GM21526 (cell line): ENCODE measurements around the gene REXO5.

ENCODE experiments used
- ATAC-seq: cut with Tn5 transposase; IDR thresholded peaks from one replicate; pipeline ENCODE4 v1.9.1; 2021; ENCODE audit warnings: moderate library complexity; ENCODE audit not compliant: unreplicated experiment, low FRiP score

The REXO5 gene

GRCh38 chr16:20868890-20869289 is 62.6 kb downstream of the REXO5 start:
- ATAC-seq: no peak

GRCh38 chr16:20870122-20870820 is 63.9 kb downstream of the REXO5 start:
- ATAC-seq: no peak

- no peak for ATAC-seq
Observed at GRCh38 chr16:20871258-20871657, 64.9 kb downstream of the REXO5 start.

GRCh38 chr16:20871941-20872815 is 65.9 kb downstream of the REXO5 start:
- ATAC-seq: no peak

- ATAC-seq: no peak
Observed at GRCh38 chr16:20873331-20873730, 67.0 kb downstream of the REXO5 start.

GRCh38 chr16:20874088-20874581 is 67.8 kb downstream of the REXO5 start:
- ATAC-seq: no peak

- ATAC-seq: no peak
Observed at GRCh38 chr16:20875355-20875650, 69.0 kb downstream of the REXO5 start.

GRCh38 chr16:20878682-20879147 is 72.4 kb downstream of the REXO5 start:
- ATAC-seq: no peak

GRCh38 chr16:20879175-20880040 is 73.1 kb downstream of the REXO5 start:
- peak; percentile 38 for ATAC-seq

- ATAC-seq: no peak
Observed at GRCh38 chr16:20880867-20881502, 74.7 kb downstream of the REXO5 start.

GRCh38 chr16:20881503-20881878 is 75.2 kb downstream of the REXO5 start:
- ATAC-seq: no peak

- no peak for ATAC-seq
Observed at GRCh38 chr16:20883554-20884239, 77.4 kb downstream of the REXO5 start.

- ATAC-seq: no peak
Observed at GRCh38 chr16:20884240-20884556, 77.9 kb downstream of the REXO5 start.

GRCh38 chr16:20886320-20886719 is 80.0 kb downstream of the REXO5 start:
- no peak for ATAC-seq

GRCh38 chr16:20887207-20887606 is 80.9 kb downstream of the REXO5 start:
- ATAC-seq: no peak

GRCh38 chr16:20889625-20890275 is 83.4 kb downstream of the REXO5 start:
- no peak for ATAC-seq

GRCh38 chr16:20894388-20894787 is 88.1 kb downstream of the REXO5 start:
- no peak for ATAC-seq

- ATAC-seq: no peak
Observed at GRCh38 chr16:20897253-20897897, 91.0 kb downstream of the REXO5 start.

GRCh38 chr16:20897922-20898321 is 91.6 kb downstream of the REXO5 start:
- ATAC-seq: no peak
